DOHH2 (cell line): ENCODE results near the gene TMEM50B.
"Not testable (repeated sequence)": the region's sequence is repeated elsewhere in the genome, so short reads cannot be mapped to it uniquely, and the experiment has no call there.

ENCODE experiments used
- CTCF ChIP-seq: fragments of 200-600 bp; sonication (generic); IDR thresholded peaks from one replicate; pipeline ENCODE4 v1.5.1; 2014; ENCODE audit warnings: antibody characterized with exemption, mild to moderate bottlenecking, low read depth, low read length; ENCODE audit not compliant: poor library complexity, severe bottlenecking
- EZH2phosphoT487 ChIP-seq: fragments of 200-600 bp; sonication (generic); IDR thresholded peaks from 2 replicates; pipeline ENCODE4 v1.6.1; 2017; ENCODE audit warnings: borderline replicate concordance, mild to moderate bottlenecking, antibody characterized with exemption, low read length, moderate library complexity, mixed read lengths

- not testable (repeated sequence) for TF ChIP-seq CTCF, EZH2phosphoT487
Measured at GRCh38 chr21:33412439-33412831, 67.3 kb downstream of the TMEM50B start.
